NCI-H526 treated with DMSO at 0.1 percent for 48 hours (cell line): Measurements from ENCODE around the gene STBD1.
"Not testable (repeated sequence)": the region's sequence is repeated elsewhere in the genome, so short reads cannot be mapped to it uniquely, and the experiment has no call there.

Source experiments
- DNase-seq: peaks from one replicate; lab custom pipeline; 2025; lab: John Stamatoyannopoulos, UW

The STBD1 gene

GRCh38 chr4:76325072-76325471 lies 18.5 kb downstream of the STBD1 start:
- DNase-seq = no peak

- DNase-seq = no peak
These were observed 20.0 kb downstream of the STBD1 start for GRCh38 chr4:76326515-76326914.

GRCh38 chr4:76334885-76335284 lies 28.4 kb downstream of the STBD1 start:
- DNase-seq = no peak

- DNase-seq = no peak
These were observed 32.8 kb downstream of the STBD1 start for GRCh38 chr4:76339364-76339763.

GRCh38 chr4:76341063-76341462 lies 34.5 kb downstream of the STBD1 start:
- DNase-seq = no peak

- no peak for DNase-seq
These were observed 35.7 kb downstream of the STBD1 start for GRCh38 chr4:76342191-76342590.

- no peak for DNase-seq
These were observed 36.3 kb downstream of the STBD1 start for GRCh38 chr4:76342803-76343202.

GRCh38 chr4:76354517-76355473 lies 48.3 kb downstream of the STBD1 start:
- no peak for DNase-seq

GRCh38 chr4:76357981-76358380 lies 51.4 kb downstream of the STBD1 start:
- DNase-seq = no peak

GRCh38 chr4:76359881-76360466 lies 53.4 kb downstream of the STBD1 start:
- not testable (repeated sequence) for DNase-seq
